Measurements from ENCODE around the gene GRIK4. TPM values are rescaled to one million over a fixed set of nuclear protein-coding genes. Genes with fewer than 3 reads are reported as not detected.
"Not testable (repeated sequence)": the region's sequence is repeated elsewhere in the genome, so short reads cannot be mapped to it uniquely, and the experiment has no call there.

Gene GRIK4
- total RNA-seq, 2 experiments from 2014 or later = not detected

- H3K27ac Mint-ChIP-seq = no peak overlapping the region
- no peaks in the 10 kb centered on the region for H3K4me1 Mint-ChIP-seq
- ATAC-seq (no peak), DNase-seq (no peak)
- ChIA-PET CTCF (interaction anchor here (1.3 kb wide), 1 partner anchor 16 kb away, joined by 3 read pairs; no protein-coding TSS in a partner anchor), POLR2A (no interaction called here)
- intact Hi-C loops (cut with DNase I, micrococcal nuclease) = loop anchor here in 1 of 2 experiments (5.0 kb wide), 1 partner anchor 157 kb away; the partner anchor contains the start of gene ARHGEF12
- H3K4me3 Mint-ChIP-seq = no peak overlapping the region
- H3K27me3 Mint-ChIP-seq = peaks cover 7% of the 10 kb centered on the region
- H3K9me3 Mint-ChIP-seq (ENCODE audit: low read depth) = no peaks in the 10 kb centered on the region
- H3K36me3 Mint-ChIP-seq (ENCODE audit: low read depth) = no peaks in the 10 kb centered on the region
Observed at GRCh38 chr11:120494595-120494994, 17.0 kb upstream of the GRIK4 start.

DNA sequence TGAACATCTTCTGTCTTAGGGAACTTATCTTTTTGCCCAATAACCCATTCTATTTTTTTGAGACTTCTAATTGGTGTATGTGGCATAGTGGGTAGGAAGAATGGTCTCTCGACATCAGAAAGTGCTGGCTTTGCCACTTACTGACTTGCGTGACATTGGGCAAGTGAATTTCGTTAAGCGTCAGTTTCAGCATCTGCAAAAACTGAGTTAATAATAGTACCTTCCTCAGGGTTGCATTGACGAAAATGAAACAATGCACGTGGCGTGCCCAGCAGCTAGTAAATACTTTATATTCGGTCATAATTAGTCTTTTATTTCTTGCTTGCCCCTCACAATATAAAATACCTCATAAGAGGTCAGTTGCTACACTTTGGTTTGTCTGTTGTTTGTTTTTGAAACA is 12.5 kb upstream of the GRIK4 start:
- intact Hi-C loops (cut with DNase I, micrococcal nuclease) = no loop called here
- CTCF ChIA-PET = interaction anchor here (0.6 to 1.0 kb wide), 3 partner anchors 25 to 914 kb away, joined by 3 to 4 read pairs (median 3); no protein-coding TSS in a partner anchor
- Mint-ChIP-seq H3K27me3 (peaks cover 26% of the 10 kb centered on the region), H3K36me3 (ENCODE audit: low read depth) (no peaks in the 10 kb centered on the region), H3K4me3 (no peak overlapping the region), H3K9me3 (ENCODE audit: low read depth) (no peaks in the 10 kb centered on the region), H3K27ac (no peak overlapping the region), H3K4me1 (no peaks in the 10 kb centered on the region)
- DNase-seq (no peak), ATAC-seq (no peak)
- POLR2A ChIA-PET = no interaction called here

DNA sequence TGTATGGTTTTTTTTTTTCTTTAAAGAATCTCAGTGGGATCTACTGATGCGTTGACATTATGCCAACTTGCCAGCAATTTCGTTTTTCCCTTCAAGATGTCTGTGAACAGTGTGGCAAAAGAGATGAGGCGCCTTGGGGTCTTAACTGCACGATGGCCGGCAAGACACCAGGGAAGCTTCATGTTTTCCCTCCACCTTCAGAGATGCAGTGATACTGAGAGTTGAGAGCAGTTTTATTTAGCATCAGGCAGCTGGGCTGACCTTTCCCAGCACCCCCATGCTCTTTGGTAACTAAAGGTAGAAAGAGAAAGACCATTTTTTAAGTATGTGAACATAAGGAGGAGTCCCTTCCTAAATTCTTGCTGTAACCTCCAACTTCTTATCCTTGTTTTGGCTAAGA is 11.7 kb upstream of the GRIK4 start:
- Mint-ChIP-seq H3K9me3 (ENCODE audit: low read depth) (no peaks in the 10 kb centered on the region), H3K27ac (no peak overlapping the region), H3K27me3 (peaks cover 30% of the 10 kb centered on the region), H3K4me3 (no peak overlapping the region), H3K4me1 (no peaks in the 10 kb centered on the region), H3K36me3 (ENCODE audit: low read depth) (no peaks in the 10 kb centered on the region)
- ChIA-PET POLR2A (no interaction called here), CTCF (interaction anchor here (1.0 to 1.3 kb wide), 2 partner anchors 185 to 914 kb away, joined by 3 to 6 read pairs; no protein-coding TSS in a partner anchor)
- intact Hi-C loops (cut with DNase I, micrococcal nuclease) = no loop called here
- ATAC-seq (no peak), DNase-seq (no peak)

- intact Hi-C loops (cut with DNase I, micrococcal nuclease) = no loop called here
- Mint-ChIP-seq H3K27ac (no peak overlapping the region), H3K4me3 (no peak overlapping the region), H3K9me3 (ENCODE audit: low read depth) (no peaks in the 10 kb centered on the region), H3K4me1 (no peaks in the 10 kb centered on the region), H3K27me3 (peaks cover 33% of the 10 kb centered on the region), H3K36me3 (ENCODE audit: low read depth) (no peaks in the 10 kb centered on the region)
- ATAC-seq (no peak), DNase-seq (no peak)
- ChIA-PET POLR2A (no interaction called here), CTCF (interaction anchor here (1.3 kb wide), 1 partner anchor 184 kb away, joined by 6 read pairs; no protein-coding TSS in a partner anchor)
Observed at GRCh38 chr11:120500414-120501071, 11.0 kb upstream of the GRIK4 start.

GRCh38 chr11:120501440-120501839 is 10.1 kb upstream of the GRIK4 start:
- ATAC-seq (no peak), DNase-seq (no peak)
- H3K4me3 Mint-ChIP-seq = no peak overlapping the region
- H3K27ac Mint-ChIP-seq = no peak overlapping the region
- H3K36me3 Mint-ChIP-seq (ENCODE audit: low read depth) = no peaks in the 10 kb centered on the region
- intact Hi-C loops (cut with DNase I, micrococcal nuclease) = no loop called here
- POLR2A ChIA-PET = no interaction called here
- H3K9me3 Mint-ChIP-seq (ENCODE audit: low read depth) = no peaks in the 10 kb centered on the region
- no peaks in the 10 kb centered on the region for H3K4me1 Mint-ChIP-seq
- CTCF ChIA-PET = interaction anchor here (0.9 to 1.3 kb wide), 3 partner anchors 9 to 450 kb away, joined by 3 to 6 read pairs (median 4); no protein-coding TSS in a partner anchor
- peaks cover 36% of the 10 kb centered on the region for H3K27me3 Mint-ChIP-seq

DNA sequence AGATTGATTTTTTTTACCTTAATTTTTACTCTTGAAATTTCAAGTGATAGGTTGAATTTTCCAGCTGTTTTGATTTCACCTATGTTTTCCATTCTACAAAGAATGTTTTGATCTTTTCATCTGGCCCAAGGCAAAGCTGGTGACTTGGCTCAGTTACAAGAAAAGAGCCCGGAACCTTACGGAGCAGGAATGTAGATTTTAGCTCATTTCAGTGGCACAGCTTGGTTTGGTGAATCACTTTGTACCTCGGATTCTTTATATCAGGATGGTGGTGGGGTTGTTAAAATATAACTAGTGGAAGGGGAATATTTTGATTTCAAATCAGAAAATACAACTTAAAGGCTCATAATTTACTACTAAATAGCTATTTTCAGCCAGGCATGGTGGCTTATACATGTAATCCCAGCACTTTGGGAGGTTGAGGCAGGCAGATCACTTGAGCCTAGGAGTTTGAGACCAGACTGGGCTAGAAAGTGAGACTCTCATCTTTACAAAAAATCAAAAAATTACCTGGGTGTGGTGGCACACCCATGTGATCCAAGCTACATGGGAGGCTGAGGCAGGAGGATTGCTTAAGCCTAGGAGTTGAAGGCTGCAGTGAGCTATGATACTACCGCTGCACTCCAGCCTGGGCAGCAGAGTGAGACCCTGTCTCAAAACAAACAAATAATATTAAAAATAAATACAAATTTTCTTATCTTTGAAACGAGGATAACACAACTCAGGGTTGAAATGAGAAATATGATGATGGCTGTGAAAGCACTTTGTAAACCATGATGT is 9.4 kb upstream of the GRIK4 start:
- Mint-ChIP-seq H3K4me3 (no peak overlapping the region), H3K27ac (no peak overlapping the region), H3K27me3 (peaks cover 41% of the 10 kb centered on the region), H3K9me3 (ENCODE audit: low read depth) (no peaks in the 10 kb centered on the region), H3K4me1 (no peaks in the 10 kb centered on the region), H3K36me3 (ENCODE audit: low read depth) (no peaks in the 10 kb centered on the region)
- POLR2A ChIA-PET = no interaction called here
- ATAC-seq = no peak
- no peak for DNase-seq
- CTCF ChIA-PET = interaction anchor here (0.7 to 1.3 kb wide), 7 partner anchors 8 to 450 kb away, joined by 3 to 6 read pairs (median 3); partner anchors contain the start of gene GRIK4
- intact Hi-C loops (cut with DNase I, micrococcal nuclease) = no loop called here

DNA sequence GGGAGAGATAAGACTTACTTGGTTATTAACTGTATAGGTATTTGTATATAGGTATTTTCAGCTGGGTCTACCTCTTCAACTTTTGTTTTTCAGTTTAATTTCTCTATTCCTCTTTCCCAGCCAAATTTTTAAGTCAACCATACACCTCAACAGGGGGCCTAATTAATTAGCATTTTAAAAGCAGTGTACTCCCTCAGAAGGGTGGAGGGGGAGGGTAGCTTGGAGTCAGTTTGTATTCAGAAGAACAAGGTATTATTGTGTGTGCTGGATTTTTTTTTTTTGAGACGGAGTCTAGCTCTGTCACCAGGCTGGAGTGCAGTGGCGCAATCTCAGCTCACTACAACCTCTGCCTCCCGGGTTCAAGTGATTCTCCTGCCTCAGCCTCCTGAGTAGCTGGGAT is 8.0 kb upstream of the GRIK4 start:
- H3K27me3 Mint-ChIP-seq = peaks cover 48% of the 10 kb centered on the region
- intact Hi-C loops (cut with DNase I, micrococcal nuclease); H3K27ac Mint-ChIP-seq; H3K9me3 Mint-ChIP-seq (ENCODE audit: low read depth); POLR2A ChIA-PET; DNase-seq; H3K4me1 Mint-ChIP-seq; H3K36me3 Mint-ChIP-seq (ENCODE audit: low read depth); H3K4me3 Mint-ChIP-seq; ATAC-seq: not testable (repeated sequence)
- CTCF ChIA-PET = interaction anchor here (0.6 kb wide), 1 partner anchor 28 kb away, joined by 3 read pairs; no protein-coding TSS in a partner anchor

DNA sequence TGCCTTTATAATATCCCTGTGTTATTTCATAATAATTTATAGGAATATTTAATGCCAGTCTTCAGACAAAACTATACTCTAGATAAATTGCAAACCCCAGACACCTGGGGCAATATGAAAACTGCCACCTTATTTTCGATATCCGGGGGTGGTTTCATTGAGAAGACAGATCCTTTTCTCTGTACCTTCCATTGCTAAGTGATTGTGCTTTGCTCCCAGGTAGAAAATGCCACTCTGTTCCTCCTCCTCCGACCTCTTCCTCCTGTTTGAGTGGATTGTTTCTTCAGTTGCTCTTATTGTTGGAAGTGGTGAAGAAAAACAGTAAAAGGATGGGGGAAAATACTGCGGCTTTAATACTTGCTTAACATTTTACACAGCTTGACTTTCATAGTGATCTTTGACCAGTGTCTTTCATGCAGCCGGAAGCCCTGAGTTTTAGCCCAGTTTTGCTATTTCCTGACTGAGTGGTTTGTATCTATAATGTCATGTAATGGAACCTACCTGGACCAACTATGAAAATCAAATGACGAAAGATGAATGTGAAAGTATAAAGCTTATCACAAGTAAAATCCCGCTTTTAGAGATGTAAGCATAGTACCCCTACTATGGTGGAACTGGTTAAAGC is 5.6 kb upstream of the GRIK4 start:
- H3K27me3 Mint-ChIP-seq = peaks cover 62% of the 10 kb centered on the region
- POLR2A ChIA-PET = no interaction called here
- no peak for ATAC-seq

DNA sequence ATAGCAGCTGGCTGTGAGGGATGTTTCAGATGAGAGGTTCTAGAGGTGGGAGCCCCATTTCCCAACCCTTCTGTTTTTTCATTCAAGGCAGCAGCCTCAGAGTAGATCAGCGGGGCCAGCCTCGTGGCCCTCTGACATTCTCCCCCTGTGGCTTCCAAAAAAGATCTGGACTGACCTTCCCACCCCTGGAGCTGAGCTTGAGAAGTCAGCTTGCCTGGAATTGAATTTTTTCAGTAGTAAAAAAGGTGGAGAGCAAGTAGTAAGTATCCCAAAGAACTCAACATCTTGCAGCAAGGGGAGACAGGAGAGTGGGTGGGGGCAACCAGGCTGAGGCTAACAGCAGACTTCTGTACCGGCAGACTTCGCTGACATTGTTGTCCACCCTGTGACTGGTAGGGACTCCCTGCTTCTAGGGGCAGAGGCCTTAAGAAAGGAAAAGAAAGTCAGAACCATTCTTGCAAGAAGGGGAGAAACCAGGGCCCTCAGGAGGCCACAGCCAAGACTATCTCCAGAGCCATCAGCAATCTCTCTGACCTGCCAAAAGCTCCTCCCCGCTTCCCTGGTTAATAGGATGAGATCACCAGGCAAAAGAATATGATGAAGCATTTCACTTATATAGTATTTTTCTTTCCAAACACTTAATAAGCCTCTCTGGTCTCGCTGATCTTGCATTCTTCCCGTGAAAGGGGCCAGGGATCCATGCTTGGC is 2.0 kb upstream of the GRIK4 start:
- Mint-ChIP-seq H3K27me3 (peaks cover 65% of the 10 kb centered on the region), H3K4me1 (peaks cover 2% of the 10 kb centered on the region), H3K36me3 (ENCODE audit: low read depth) (no peaks in the 10 kb centered on the region), H3K27ac (no peak overlapping the region), H3K4me3 (no peak overlapping the region), H3K9me3 (ENCODE audit: low read depth) (no peaks in the 10 kb centered on the region)
- DNase-seq = no peak
- ATAC-seq = no peak
- POLR2A ChIA-PET = no interaction called here
- CTCF ChIA-PET = interaction anchor here (0.7 to 1.9 kb wide), 4 partner anchors 12 to 176 kb away, joined by 3 to 9 read pairs (median 4); no protein-coding TSS in a partner anchor
- intact Hi-C loops (cut with DNase I, micrococcal nuclease) = loop anchor here (2.0 to 5.0 kb wide), 4 partner anchors 55 to 443 kb away; no protein-coding TSS in a partner anchor

More for the DNA sequence above, 5.6 kb upstream of the GRIK4 start:
- intact Hi-C loops (cut with DNase I, micrococcal nuclease) = no loop called here
- CTCF ChIA-PET = interaction anchor here (1.4 kb wide), 1 partner anchor 64 kb away, joined by 5 read pairs; no protein-coding TSS in a partner anchor
- Mint-ChIP-seq H3K36me3 (ENCODE audit: low read depth) (no peaks in the 10 kb centered on the region), H3K9me3 (ENCODE audit: low read depth) (no peaks in the 10 kb centered on the region), H3K4me3 (no peak overlapping the region), H3K27ac (no peak overlapping the region), H3K4me1 (peaks cover 1% of the 10 kb centered on the region)
- DNase-seq = no peak

DNA sequence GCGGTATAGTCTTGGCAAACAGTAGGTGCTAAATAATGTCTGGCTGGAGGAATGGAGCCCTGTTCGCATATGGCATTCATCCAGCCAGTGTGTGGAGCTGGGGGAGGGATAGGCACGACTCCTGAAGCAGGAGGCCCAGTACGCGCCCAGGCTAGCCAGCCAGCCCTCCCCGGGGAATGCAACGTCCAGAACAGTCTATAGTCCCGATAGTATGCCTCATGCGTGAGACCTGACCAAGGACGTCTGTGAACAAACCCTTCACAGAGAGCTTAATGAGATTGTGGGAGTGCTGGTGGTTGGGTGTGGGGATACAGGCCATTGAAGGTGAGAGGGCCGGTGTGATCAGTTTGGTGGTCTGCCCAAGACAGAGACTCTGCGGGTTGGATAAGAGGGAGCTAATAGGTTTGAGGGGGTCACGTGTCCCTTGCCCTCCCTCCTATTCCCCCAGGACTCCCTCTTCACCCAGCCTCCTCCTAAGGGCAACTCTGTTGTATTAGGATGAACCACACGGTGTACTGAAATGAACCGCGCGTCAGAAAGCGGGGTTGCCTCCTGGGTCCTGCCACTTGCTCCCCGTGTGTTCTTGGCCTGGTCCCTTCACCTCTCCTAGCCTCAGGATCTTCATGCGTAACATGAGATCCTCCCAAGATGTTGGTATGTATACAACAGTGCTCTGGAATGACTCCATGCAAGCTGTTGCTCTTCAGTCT is 987 bp upstream of the GRIK4 start:
- ChIA-PET POLR2A (no interaction called here), CTCF (interaction anchor here (0.5 to 2.0 kb wide), 12 partner anchors 9 to 684 kb away, joined by 3 to 15 read pairs (median 4); no protein-coding TSS in a partner anchor)
- intact Hi-C loops (cut with DNase I, micrococcal nuclease) = loop anchor here (1.0 to 5.0 kb wide), 10 partner anchors 54 to 684 kb away; no protein-coding TSS in a partner anchor
- DNase-seq (no peak), ATAC-seq (no peak)
- Mint-ChIP-seq H3K27me3 (peaks cover 69% of the 10 kb centered on the region), H3K4me3 (no peak overlapping the region), H3K36me3 (ENCODE audit: low read depth) (no peaks in the 10 kb centered on the region), H3K27ac (no peak overlapping the region), H3K4me1 (peaks cover 2% of the 10 kb centered on the region), H3K9me3 (ENCODE audit: low read depth) (no peaks in the 10 kb centered on the region)

All from activated CD4-positive, alpha-beta T cell treated with anti-CD3 and anti-CD28 coated beads for 36 hours (primary cell).